WTC11 (cell line): ENCODE data around the gene SMOC2. TPM values are rescaled to one million over a fixed set of nuclear protein-coding genes. Genes with fewer than 3 reads are reported as not detected.

Experiments used
- ATAC-seq: fragments of 200-7000 bp; cut with Tn5 transposase; 2 replicates; pipeline ENCODE4 v1.10.0; 2021; ENCODE audit warnings: mild to moderate bottlenecking, moderate library complexity
- CTCF ChIA-PET: fragments of 300-600 bp; sonication (Branson Sonifier 250); formaldehyde crosslinking; loops from one replicate; lab custom pipeline; 2021; ENCODE audit warnings: antibody characterized with exemption; lab: Charles Lee
- POLR2A ChIA-PET: fragments of 350-600 bp; sonication (Branson Sonifier 250); formaldehyde crosslinking; loops from one replicate; lab custom pipeline; 2021; ENCODE audit warnings: antibody characterized with exemption; lab: Charles Lee
- DNase-seq: peaks from one replicate; pipeline ENCODE4 v3.0.0; 2021; ENCODE audit warnings: low spot score
- H3K27ac Mint-ChIP-seq: 2 replicates; pipeline ENCODE4 v1.8.0; 2021; ENCODE audit warnings: mixed read lengths
- H3K27me3 Mint-ChIP-seq: 2 replicates; pipeline ENCODE4 v1.8.0; 2021; ENCODE audit warnings: low read depth, mild to moderate bottlenecking, moderate library complexity, mixed read lengths
- H3K36me3 Mint-ChIP-seq: 2 replicates; pipeline ENCODE4 v1.8.0; 2021; ENCODE audit warnings: mixed read lengths
- H3K4me1 Mint-ChIP-seq: 2 replicates; pipeline ENCODE4 v1.8.0; 2022; ENCODE audit warnings: mixed read lengths
- H3K4me3 Mint-ChIP-seq: 2 replicates; pipeline ENCODE4 v1.8.0; 2021; ENCODE audit warnings: mild to moderate bottlenecking, moderate library complexity, mixed read lengths
- H3K9me3 Mint-ChIP-seq: 2 replicates; pipeline ENCODE4 v1.8.0; 2021; ENCODE audit warnings: mixed read lengths
- AFF4 ChIP-seq: sonication (generic); formaldehyde crosslinking; IDR thresholded peaks from 2 replicates; pipeline ENCODE4 v1.8.1; 2023; ENCODE audit warnings: mild to moderate bottlenecking, missing genetic modification reagents, borderline replicate concordance
- ATF2 ChIP-seq: sonication (generic); formaldehyde crosslinking; IDR thresholded peaks from 2 replicates; pipeline ENCODE4 v1.8.1; 2022; ENCODE audit warnings: low read depth, missing genetic modification reagents, borderline replicate concordance
- CBFB ChIP-seq: sonication (generic); formaldehyde crosslinking; IDR thresholded peaks from 2 replicates; pipeline ENCODE4 v1.8.1; 2022; ENCODE audit warnings: mild to moderate bottlenecking, low read depth, missing genetic modification reagents
- CREM ChIP-seq: sonication (generic); formaldehyde crosslinking; IDR thresholded peaks from 2 replicates; pipeline ENCODE4 v1.8.1; 2022; ENCODE audit warnings: mild to moderate bottlenecking, missing genetic modification reagents, moderate library complexity
- ELF4 ChIP-seq: sonication (generic); formaldehyde crosslinking; IDR thresholded peaks from 2 replicates; pipeline ENCODE4 v1.8.1; 2022; ENCODE audit warnings: low read depth, mild to moderate bottlenecking, moderate library complexity, missing genetic modification reagents
- FOXP4 ChIP-seq: sonication (generic); formaldehyde crosslinking; IDR thresholded peaks from 2 replicates; pipeline ENCODE4 v1.8.0; 2022; ENCODE audit warnings: mild to moderate bottlenecking, missing genetic modification reagents
- HMGA2 ChIP-seq: fragments of 250-450 bp; sonication (Bioruptor Pico); IDR thresholded peaks from 2 replicates; pipeline ENCODE4 v1.4.0; 2021; ENCODE audit warnings: mild to moderate bottlenecking, moderate library complexity
- KAT7 ChIP-seq: sonication (generic); formaldehyde crosslinking; IDR thresholded peaks from 2 replicates; pipeline ENCODE4 v1.8.1; 2023; ENCODE audit warnings: missing genetic modification reagents, mild to moderate bottlenecking, borderline replicate concordance
- NFE2L1 ChIP-seq: sonication (generic); formaldehyde crosslinking; IDR thresholded peaks from 2 replicates; pipeline ENCODE4 v1.8.1; 2023; ENCODE audit warnings: missing genetic modification reagents
- NFYB ChIP-seq: sonication (generic); formaldehyde crosslinking; conservative IDR thresholded peaks from 2 replicates; pipeline ENCODE4 v1.8.0; 2022; ENCODE audit warnings: low read depth, missing genetic modification reagents
- NR1H2 ChIP-seq: sonication (generic); formaldehyde crosslinking; IDR thresholded peaks from 2 replicates; pipeline ENCODE4 v1.9.0; 2021; ENCODE audit warnings: mild to moderate bottlenecking, moderate library complexity, missing genetic modification reagents
- NR3C1 ChIP-seq: sonication (generic); formaldehyde crosslinking; conservative IDR thresholded peaks from 2 replicates; pipeline ENCODE4 v1.8.1; 2023; ENCODE audit warnings: low read depth, mild to moderate bottlenecking, missing genetic modification reagents
- RORB ChIP-seq: fragments of 250-450 bp; sonication (Bioruptor Pico); IDR thresholded peaks from 2 replicates; pipeline ENCODE4 v1.9.0; 2021; ENCODE audit warnings: mild to moderate bottlenecking
- STAT6 ChIP-seq: sonication (generic); formaldehyde crosslinking; conservative IDR thresholded peaks from 2 replicates; pipeline ENCODE4 v1.8.1; 2023; ENCODE audit warnings: mild to moderate bottlenecking, low read depth, missing genetic modification reagents, moderate library complexity
- ZNF121 ChIP-seq: sonication (generic); formaldehyde crosslinking; IDR thresholded peaks from 2 replicates; pipeline ENCODE4 v1.8.0; 2023; ENCODE audit warnings: missing genetic modification reagents
- ZNF138 ChIP-seq: sonication (generic); formaldehyde crosslinking; conservative IDR thresholded peaks from 2 replicates; pipeline ENCODE4 v1.8.1; 2022; ENCODE audit warnings: mild to moderate bottlenecking, moderate library complexity, missing genetic modification reagents
- ZNF416 ChIP-seq: fragments of 250-450 bp; sonication (Bioruptor Pico); IDR thresholded peaks from 2 replicates; pipeline ENCODE4 v1.9.0; 2021; ENCODE audit warnings: mild to moderate bottlenecking, inconsistent platforms
- ZNF532 ChIP-seq: fragments of 250-450 bp; sonication (Bioruptor Pico); IDR thresholded peaks from 2 replicates; pipeline ENCODE4 v1.9.0; 2021; ENCODE audit warnings: mild to moderate bottlenecking, borderline replicate concordance
- total RNA-seq: library from RNA; stranded (reverse); gene quantifications from 3 replicates; pipeline ENCODE4 v1.2.3, GENCODE V29; 2021

The SMOC2 gene
- total RNA-seq, 1 experiment from 2014 or later = 3.9 TPM

GRCh38 chr6:168437751-168438150 is 3.2 kb upstream of the SMOC2 start:
- ChIA-PET POLR2A (no interaction called here), CTCF (interaction anchor here (0.6 kb wide), 1 partner anchor 114 kb away, joined by 3 read pairs; no protein-coding TSS in a partner anchor)
- Mint-ChIP-seq H3K36me3 (no peaks in the 10 kb centered on the region), H3K27ac (no peak overlapping the region), H3K4me1 (peaks cover 37% of the 10 kb centered on the region), H3K27me3 (peaks cover 36% of the 10 kb centered on the region), H3K9me3 (peaks cover 4% of the 10 kb centered on the region; the same call in 1 of the 2 replicates), H3K4me3 (no peak overlapping the region)
- DNase-seq = no peak
- no peak for ATAC-seq
- no peak for TF ChIP-seq ATF2 (CRISPR knock-in tag)
- TF ChIP-seq NR1H2 (CRISPR knock-in tag) = no peak
- TF ChIP-seq HMGA2 (CRISPR knock-in tag) = no peak

- Mint-ChIP-seq H3K27ac (no peak overlapping the region), H3K27me3 (peaks cover 48% of the 10 kb centered on the region), H3K4me1 (peaks cover 49% of the 10 kb centered on the region)
Measured at GRCh38 chr6:168438783-168439520, 2.0 kb upstream of the SMOC2 start.

More at GRCh38 chr6:168438783-168439520, 2.0 kb upstream of the SMOC2 start:
- TF ChIP-seq STAT6 (CRISPR knock-in tag) = no peak
- TF ChIP-seq RORB = no peak
- TF ChIP-seq ZNF532 (CRISPR knock-in tag) = no peak
- TF ChIP-seq NFE2L1 = no peak
- TF ChIP-seq ZNF121 = no peak
- no peak for TF ChIP-seq ELF4 (CRISPR knock-in tag)
- TF ChIP-seq NFYB (CRISPR knock-in tag) = no peak
- no peak for TF ChIP-seq CBFB (CRISPR knock-in tag)
- TF ChIP-seq AFF4 (CRISPR knock-in tag) = no peak
- TF ChIP-seq ZNF138 (CRISPR knock-in tag) = no peak
- no peak for TF ChIP-seq CREM
- TF ChIP-seq FOXP4 = no peak
- no peak for TF ChIP-seq KAT7 (CRISPR knock-in tag)
- TF ChIP-seq NR3C1 (CRISPR knock-in tag) = no peak
- TF ChIP-seq ZNF416 (CRISPR knock-in tag) = no peak
- ChIA-PET CTCF (no interaction called here), POLR2A (no interaction called here)
- Mint-ChIP-seq H3K36me3 (no peaks in the 10 kb centered on the region), H3K9me3 (peaks cover 4% of the 10 kb centered on the region; the same call in 1 of the 2 replicates), H3K4me3 (no peak overlapping the region)
- DNase-seq (no peak), ATAC-seq (no peak)
